Mesothelial cell of epicardium (in vitro differentiated cells): Measurements from ENCODE around the gene CTRL. TPM values are rescaled to one million over a fixed set of nuclear protein-coding genes. Genes with fewer than 3 reads are reported as not detected.

ENCODE experiments used
- DNase-seq, 2 experiments: peaks; one replicate each; pipeline ENCODE4 v3.0.0; 2021; ENCODE audit warnings: low spot score in 2 of 2; ENCODE audit not compliant: unreplicated experiment in 2 of 2
- H3K27ac Mint-ChIP-seq: 2 replicates; pipeline ENCODE4 v1.8.0; 2021; ENCODE audit warnings: mixed read lengths
- H3K27me3 Mint-ChIP-seq: 2 replicates; pipeline ENCODE4 v1.8.0; 2021; ENCODE audit warnings: low read depth, mixed read lengths
- H3K36me3 Mint-ChIP-seq: 2 replicates; pipeline ENCODE4 v1.8.0; 2021; ENCODE audit warnings: mixed read lengths
- H3K4me1 Mint-ChIP-seq: 2 replicates; pipeline ENCODE4 v1.8.0; 2021; ENCODE audit warnings: mixed read lengths
- H3K4me3 Mint-ChIP-seq: 2 replicates; pipeline ENCODE4 v1.8.0; 2021; ENCODE audit warnings: mild to moderate bottlenecking, moderate library complexity, mixed read lengths
- H3K9me3 Mint-ChIP-seq: 2 replicates; pipeline ENCODE4 v1.8.0; 2021; ENCODE audit warnings: mixed read lengths
- CTCF ChIP-seq: fragments of 200-600 bp; sonication (generic); IDR thresholded peaks from one replicate; pipeline ENCODE4 v1.5.0; 2021; ENCODE audit warnings: antibody characterized with exemption; ENCODE audit not compliant: unreplicated experiment
- total RNA-seq: library from RNA; stranded (reverse); gene quantifications from 3 replicates; pipeline ENCODE4 v1.2.1, GENCODE V29; 2021

The CTRL gene
- total RNA-seq, 1 donor from 2014 or later, result 1.5 TPM

GRCh38 chr16:67927131-67927941 lies 4.3 kb downstream of the CTRL start:
- no peak for DNase-seq
- no peak overlapping the region for H3K4me3 Mint-ChIP-seq
- H3K9me3 Mint-ChIP-seq, result no peaks in the 10 kb centered on the region
- no peak overlapping the region for H3K27ac Mint-ChIP-seq
- H3K4me1 Mint-ChIP-seq, result no peaks in the 10 kb centered on the region
- no peak for TF ChIP-seq CTCF
- peaks cover 2% of the 10 kb centered on the region for H3K36me3 Mint-ChIP-seq
- no peaks in the 10 kb centered on the region for H3K27me3 Mint-ChIP-seq

GRCh38 chr16:67926181-67926750 lies 5.4 kb downstream of the CTRL start:
- TF ChIP-seq CTCF, result no peak
- no peak for DNase-seq
- Mint-ChIP-seq H3K27ac (no peak overlapping the region), H3K27me3 (no peaks in the 10 kb centered on the region), H3K9me3 (no peaks in the 10 kb centered on the region), H3K4me1 (no peaks in the 10 kb centered on the region), H3K36me3 (peaks cover 2% of the 10 kb centered on the region), H3K4me3 (no peak overlapping the region)

GRCh38 chr16:67924140-67924906 lies 7.3 kb downstream of the CTRL start:
- TF ChIP-seq CTCF, result no peak
- H3K4me3 Mint-ChIP-seq, result no peak overlapping the region
- H3K9me3 Mint-ChIP-seq, result no peaks in the 10 kb centered on the region
- no peak for DNase-seq
- no peaks in the 10 kb centered on the region for H3K4me1 Mint-ChIP-seq
- peaks cover 2% of the 10 kb centered on the region for H3K36me3 Mint-ChIP-seq
- no peak overlapping the region for H3K27ac Mint-ChIP-seq
- H3K27me3 Mint-ChIP-seq, result no peaks in the 10 kb centered on the region

- no peaks in the 10 kb centered on the region for H3K27me3 Mint-ChIP-seq
- TF ChIP-seq CTCF, result no peak
- peaks cover 2% of the 10 kb centered on the region for H3K36me3 Mint-ChIP-seq
- DNase-seq, result no peak
- no peaks in the 10 kb centered on the region for H3K9me3 Mint-ChIP-seq
- no peak overlapping the region for H3K27ac Mint-ChIP-seq
- no peak overlapping the region for H3K4me3 Mint-ChIP-seq
- no peaks in the 10 kb centered on the region for H3K4me1 Mint-ChIP-seq
Observed at GRCh38 chr16:67923414-67924116, 8.1 kb downstream of the CTRL start.

- no peak for DNase-seq
- H3K4me1 Mint-ChIP-seq, result no peaks in the 10 kb centered on the region
- no peak overlapping the region for H3K4me3 Mint-ChIP-seq
- H3K9me3 Mint-ChIP-seq, result no peaks in the 10 kb centered on the region
- peaks cover 3% of the 10 kb centered on the region for H3K36me3 Mint-ChIP-seq
- no peak for TF ChIP-seq CTCF
- no peaks in the 10 kb centered on the region for H3K27me3 Mint-ChIP-seq
- H3K27ac Mint-ChIP-seq, result no peak overlapping the region
Observed at GRCh38 chr16:67922740-67923139, 8.9 kb downstream of the CTRL start.
